Measurements from ENCODE around the gene OR1M1. TPM values are rescaled to one million over a fixed set of nuclear protein-coding genes. Genes with fewer than 3 reads are reported as not detected.

The OR1M1 gene
- total RNA-seq, 4 donors from 2014 or later = not detected

DNA sequence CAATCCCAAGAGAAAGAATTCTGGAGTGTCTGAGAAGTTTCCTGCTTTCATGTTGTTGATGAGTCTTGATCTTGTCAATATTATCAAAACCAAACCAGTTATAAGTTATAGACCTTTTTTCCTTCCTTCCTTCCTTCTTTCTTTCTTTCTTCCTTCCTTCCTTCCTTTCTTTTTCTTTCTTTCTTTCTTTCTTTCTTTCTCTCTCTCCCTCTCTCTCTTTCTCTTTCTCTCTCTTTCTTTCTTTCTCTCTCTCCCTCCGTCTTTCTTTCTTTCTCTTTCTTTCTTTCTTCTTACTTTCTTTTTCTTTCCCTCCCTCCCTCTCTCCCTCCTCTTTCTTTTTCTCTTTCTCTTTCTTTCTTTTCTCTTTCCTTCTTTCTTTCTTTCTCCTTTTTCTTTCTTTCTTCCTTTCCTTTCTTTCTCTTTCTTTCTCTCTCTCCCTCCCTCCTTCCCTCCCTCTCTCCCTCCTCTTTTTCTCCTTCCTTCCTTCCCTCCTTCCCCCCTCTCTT lies 40.1 kb downstream of the OR1M1 start, which contains the start of gene OR7G3:
TSS of gene OR7G3 (minus strand) at position 51 of the 506 bp plus-strand sequence. CDS start at position 51, 0 bp downstream.
- DNase-seq = no peak
- no peak for ATAC-seq
- Histone ChIP-seq H3K27ac (no peak within 1 kb of the TSS), H3K27me3 (no peaks in the 10 kb centered on the region), H3K4me3 (no peak within 1 kb of the TSS), H3K36me3 (no peaks in the 10 kb centered on the region), H3K9me3 (no peaks in the 10 kb centered on the region), H3K4me1 (no peaks in the 10 kb centered on the region)
- in situ Hi-C loops (cut with MboI; ENCODE audit: low sequenced_read_pairs in 4 of 4) = loop anchor here in 1 of 4 donors (25.0 kb wide), 1 partner anchor 310 kb away; the partner anchor contains the start of gene ZNF266
- intact Hi-C loops (cut with DNase I; ENCODE audit: low total_unique reads) = no loop called here
- TF ChIP-seq POLR2A (IDR thresholded peaks at IDR 0.05) = no peak
- TF ChIP-seq, protein P1, sequence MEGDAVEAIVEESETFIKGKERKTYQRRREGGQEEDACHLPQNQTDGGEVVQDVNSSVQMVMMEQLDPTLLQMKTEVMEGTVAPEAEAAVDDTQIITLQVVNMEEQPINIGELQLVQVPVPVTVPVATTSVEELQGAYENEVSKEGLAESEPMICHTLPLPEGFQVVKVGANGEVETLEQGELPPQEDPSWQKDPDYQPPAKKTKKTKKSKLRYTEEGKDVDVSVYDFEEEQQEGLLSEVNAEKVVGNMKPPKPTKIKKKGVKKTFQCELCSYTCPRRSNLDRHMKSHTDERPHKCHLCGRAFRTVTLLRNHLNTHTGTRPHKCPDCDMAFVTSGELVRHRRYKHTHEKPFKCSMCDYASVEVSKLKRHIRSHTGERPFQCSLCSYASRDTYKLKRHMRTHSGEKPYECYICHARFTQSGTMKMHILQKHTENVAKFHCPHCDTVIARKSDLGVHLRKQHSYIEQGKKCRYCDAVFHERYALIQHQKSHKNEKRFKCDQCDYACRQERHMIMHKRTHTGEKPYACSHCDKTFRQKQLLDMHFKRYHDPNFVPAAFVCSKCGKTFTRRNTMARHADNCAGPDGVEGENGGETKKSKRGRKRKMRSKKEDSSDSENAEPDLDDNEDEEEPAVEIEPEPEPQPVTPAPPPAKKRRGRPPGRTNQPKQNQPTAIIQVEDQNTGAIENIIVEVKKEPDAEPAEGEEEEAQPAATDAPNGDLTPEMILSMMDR (IDR thresholded peaks at IDR 0.05 in 4 of 5, conservative IDR thresholded peaks at IDR 0.05 in 1 of 5) = no peak

DNA sequence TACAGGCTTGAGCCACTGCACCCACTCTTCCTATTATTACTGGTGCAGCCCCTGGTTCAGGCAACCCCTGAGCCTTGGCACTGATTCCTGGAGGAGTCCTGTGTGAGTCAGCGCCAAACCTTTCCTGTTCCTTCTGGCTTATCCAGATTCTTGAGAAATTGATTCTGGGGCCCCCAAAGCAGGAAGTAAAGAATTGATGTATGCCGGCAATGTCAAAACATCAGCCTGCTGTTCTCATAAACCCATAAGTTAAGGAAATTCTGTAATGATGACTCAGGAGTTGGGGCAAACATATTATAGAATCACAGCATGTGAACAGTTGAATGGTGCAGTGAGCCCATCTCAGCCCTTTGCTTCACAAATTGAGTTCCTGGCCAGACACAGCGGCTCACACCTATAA lies 41.3 kb downstream of the OR1M1 start:
- TF ChIP-seq, protein P1 (IDR thresholded peaks at IDR 0.05 in 4 of 5, conservative IDR thresholded peaks at IDR 0.05 in 1 of 5) = no peak
- TF ChIP-seq POLR2A (IDR thresholded peaks at IDR 0.05) = no peak
- Histone ChIP-seq H3K27me3 (no peaks in the 10 kb centered on the region), H3K9me3 (no peaks in the 10 kb centered on the region), H3K36me3 (no peaks in the 10 kb centered on the region), H3K4me1 (no peaks in the 10 kb centered on the region), H3K27ac (no peak overlapping the region), H3K4me3 (no peak overlapping the region)
- in situ Hi-C loops (cut with MboI; ENCODE audit: low sequenced_read_pairs in 4 of 4) = loop anchor here in 1 of 4 donors (25.0 kb wide), 1 partner anchor 309 kb away; the partner anchor contains the start of gene ZNF266
- DNase-seq = no peak
- no peak for ATAC-seq
- intact Hi-C loops (cut with DNase I; ENCODE audit: low total_unique reads) = no loop called here

DNA sequence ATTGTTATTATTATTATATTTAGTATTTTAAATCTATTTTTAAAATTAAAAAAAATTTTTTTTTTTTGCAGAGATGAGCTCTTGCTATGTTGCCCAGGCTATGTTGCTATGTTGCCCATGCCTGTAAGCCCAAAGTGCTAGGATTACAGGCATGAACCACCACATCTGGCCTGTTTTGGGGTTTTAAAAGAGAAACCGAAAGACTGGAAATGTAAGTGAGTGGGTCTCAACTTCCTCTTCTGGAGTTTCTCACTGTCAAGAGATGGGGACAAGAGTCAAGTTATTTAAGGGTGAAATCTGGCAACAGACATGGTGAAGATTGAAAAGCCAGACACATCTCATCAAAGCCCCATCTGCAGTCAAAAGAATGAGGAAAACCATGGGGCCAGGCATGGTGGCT lies 44.1 kb downstream of the OR1M1 start:
- no peak for DNase-seq
- intact Hi-C loops (cut with DNase I; ENCODE audit: low total_unique reads) (no loop called here), in situ Hi-C loops (cut with MboI; ENCODE audit: low sequenced_read_pairs in 4 of 4) (loop anchor here (10.0 to 25.0 kb wide), 3 partner anchors 306 to 664 kb away; partner anchors contain the start of genes ZNF121 (in 1 of the 4) and ZNF266 (in 1 of the 4))
- H3K27ac ChIP-seq = no peak overlapping the region
- TF ChIP-seq, protein P1 (IDR thresholded peaks at IDR 0.05 in 4 of 5, conservative IDR thresholded peaks at IDR 0.05 in 1 of 5) = no peak
- TF ChIP-seq POLR2A (IDR thresholded peaks at IDR 0.05) = no peak
- H3K4me1 ChIP-seq = no peaks in the 10 kb centered on the region
- no peaks in the 10 kb centered on the region for H3K9me3 ChIP-seq
- no peak overlapping the region for H3K4me3 ChIP-seq
- H3K36me3 ChIP-seq = no peaks in the 10 kb centered on the region
- ATAC-seq = no peak
- H3K27me3 ChIP-seq = no peaks in the 10 kb centered on the region

DNA sequence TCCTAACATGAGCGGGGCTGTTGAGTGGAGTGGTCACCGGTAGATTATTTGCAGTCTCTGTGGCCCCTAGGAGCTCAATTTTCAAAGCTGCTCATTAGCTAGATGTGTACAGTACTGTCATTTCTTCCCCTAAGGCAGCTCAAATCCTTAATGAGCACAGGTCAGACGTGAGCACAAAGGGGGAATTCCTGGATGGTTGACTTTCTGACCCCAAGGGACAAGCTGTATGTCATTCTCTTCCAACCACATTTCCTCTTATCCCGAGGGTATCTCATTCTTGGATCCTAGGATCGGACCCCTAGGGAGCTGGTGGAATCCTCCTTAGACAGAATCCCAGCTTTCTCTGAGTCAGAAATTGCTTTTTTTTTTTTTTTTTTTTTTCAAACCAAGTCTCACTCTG lies 45.6 kb downstream of the OR1M1 start:
- TF ChIP-seq POLR2A (IDR thresholded peaks at IDR 0.05) = no peak
- TF ChIP-seq, protein P1 (IDR thresholded peaks at IDR 0.05 in 4 of 5, conservative IDR thresholded peaks at IDR 0.05 in 1 of 5) = no peak
- H3K27ac ChIP-seq = no peak overlapping the region
- ATAC-seq (no peak), DNase-seq (no peak)
- H3K4me1 ChIP-seq = no peaks in the 10 kb centered on the region
- H3K36me3 ChIP-seq = no peaks in the 10 kb centered on the region
- H3K4me3 ChIP-seq = no peak overlapping the region
- H3K27me3 ChIP-seq = no peaks in the 10 kb centered on the region
- H3K9me3 ChIP-seq = no peaks in the 10 kb centered on the region
- in situ Hi-C loops (cut with MboI; ENCODE audit: low sequenced_read_pairs in 4 of 4) (loop anchor here (10.0 to 25.0 kb wide), 3 partner anchors 305 to 662 kb away; partner anchors contain the start of genes ZNF121 (in 1 of the 4) and ZNF266 (in 1 of the 4)), intact Hi-C loops (cut with DNase I; ENCODE audit: low total_unique reads) (no loop called here)
